Measurements from ENCODE around the gene TRIM66.

Gene TRIM66

DNA sequence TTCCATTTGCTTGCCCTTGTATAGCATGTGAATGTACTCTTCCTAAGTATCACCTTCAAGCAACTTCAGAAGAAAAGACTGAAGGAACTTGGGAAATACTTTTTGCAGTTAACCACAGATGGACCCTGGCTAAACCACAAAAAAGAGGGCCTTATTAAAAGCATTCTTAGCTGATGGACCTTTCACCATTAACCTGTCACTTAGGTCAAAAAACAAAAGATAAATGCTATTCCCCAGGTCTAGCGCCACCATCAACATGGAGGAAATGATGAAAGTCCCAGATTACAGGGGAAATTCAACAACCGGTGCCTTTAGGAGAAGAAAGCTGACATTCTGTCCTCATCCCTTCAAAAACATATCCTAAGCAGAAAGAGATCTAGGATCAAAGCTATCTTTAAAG, 117.9 kb downstream of the TRIM66 start:
- DNase-seq (ENCODE audit: low read depth), result no peak
